GM19463 (cell line): ENCODE measurements around the gene GPR83.
"Not testable (repeated sequence)": the region's sequence is repeated elsewhere in the genome, so short reads cannot be mapped to it uniquely, and the experiment has no call there.

ENCODE experiments used
- ATAC-seq: cut with Tn5 transposase; IDR thresholded peaks from one replicate; pipeline ENCODE4 v1.9.1; 2021; ENCODE audit warnings: mild to moderate bottlenecking, moderate library complexity; ENCODE audit not compliant: unreplicated experiment

GPR83 gene

DNA sequence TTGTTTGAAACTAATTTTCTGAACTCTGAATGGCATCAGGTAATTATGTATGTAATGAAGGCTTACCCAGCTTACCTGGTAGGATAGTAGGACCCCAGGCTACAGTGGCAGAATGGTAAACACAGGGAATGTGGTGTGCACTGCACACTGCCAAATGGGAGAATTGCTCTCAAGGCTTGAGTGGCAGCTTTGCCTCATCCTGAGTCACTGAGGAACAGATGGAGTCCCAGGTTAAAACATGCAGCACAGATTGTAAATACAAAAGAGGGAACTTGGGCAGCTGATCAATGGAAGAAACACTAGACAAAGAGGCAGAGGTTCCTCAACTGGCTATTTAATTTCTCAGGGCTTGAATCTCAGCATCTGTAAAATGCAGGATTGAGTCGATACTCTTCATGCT, 24.4 kb downstream of the GPR83 start:
- no peak for ATAC-seq

DNA sequence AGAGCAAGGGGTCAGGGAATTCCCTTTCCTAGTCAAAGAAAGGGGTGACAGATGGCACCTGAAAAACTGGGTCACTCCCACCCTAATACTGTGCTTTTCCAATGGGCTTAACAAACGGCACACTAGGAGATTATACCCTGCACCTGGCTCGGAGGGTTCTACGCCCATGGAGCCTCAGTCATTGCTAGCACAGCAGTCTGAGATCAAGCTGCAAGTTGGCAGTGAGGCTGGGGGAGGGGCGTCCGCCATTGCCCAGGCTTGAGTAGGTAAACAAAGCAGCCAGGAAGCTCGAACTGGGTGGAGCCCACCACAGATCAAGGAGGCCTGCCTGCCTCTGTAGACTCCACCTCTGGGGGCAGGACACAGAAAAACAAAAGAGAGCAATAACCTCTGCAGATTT, 30.6 kb downstream of the GPR83 start:
- ATAC-seq: not testable (repeated sequence)

DNA sequence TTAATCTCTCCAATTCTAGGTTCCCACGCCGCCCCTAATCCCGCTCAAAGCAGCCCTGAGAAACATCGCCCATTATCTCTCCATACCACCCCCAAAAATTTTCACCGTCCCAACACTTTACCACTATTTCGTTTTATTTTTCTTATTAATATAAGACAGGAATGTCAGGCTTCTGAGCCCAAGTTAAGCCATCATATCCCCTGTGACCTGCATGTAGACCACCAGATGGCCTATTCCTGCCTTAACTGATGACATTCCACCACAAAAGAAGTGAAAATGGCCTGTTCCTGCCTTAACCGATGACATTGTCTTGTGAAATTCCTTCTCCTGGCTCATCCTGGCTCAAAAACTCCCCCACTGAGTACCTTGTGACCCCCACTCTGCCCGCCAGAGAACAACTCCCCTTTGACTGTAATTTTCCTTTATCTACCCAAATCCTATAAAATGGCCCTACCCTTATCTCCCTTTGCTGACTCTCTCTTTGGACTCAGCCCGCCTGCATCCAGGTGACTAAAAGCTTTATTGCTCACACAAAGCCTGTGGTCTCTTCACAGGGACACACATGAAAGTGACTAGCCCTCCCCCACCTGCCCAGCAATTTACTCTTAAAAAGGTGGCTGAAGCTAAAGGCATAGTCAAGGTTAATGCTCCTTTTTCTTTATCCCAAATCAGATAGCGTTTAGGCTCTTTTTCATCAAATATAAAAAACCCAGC, 50.2 kb downstream of the GPR83 start:
- not testable (repeated sequence) for ATAC-seq

DNA sequence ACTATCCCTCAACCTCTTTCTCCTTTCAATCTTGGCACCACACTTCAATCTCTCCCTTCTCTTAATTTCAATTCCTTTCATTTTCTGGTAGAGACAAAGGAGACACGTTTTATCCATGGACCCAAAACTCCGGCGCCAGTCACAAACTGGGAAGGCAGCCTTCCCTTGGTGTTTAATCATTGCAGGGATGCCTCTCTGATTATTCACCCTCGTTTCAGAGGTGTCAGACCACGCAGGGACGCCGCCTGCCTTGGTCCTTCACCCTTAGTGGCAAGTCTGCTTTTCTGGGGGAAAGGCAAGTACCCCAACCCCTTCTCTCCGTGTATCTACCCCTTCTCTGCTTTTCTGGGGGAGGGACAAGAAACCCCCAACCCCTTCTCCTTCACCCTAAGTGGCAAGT, 54.9 kb downstream of the GPR83 start:
- not testable (repeated sequence) for ATAC-seq

DNA sequence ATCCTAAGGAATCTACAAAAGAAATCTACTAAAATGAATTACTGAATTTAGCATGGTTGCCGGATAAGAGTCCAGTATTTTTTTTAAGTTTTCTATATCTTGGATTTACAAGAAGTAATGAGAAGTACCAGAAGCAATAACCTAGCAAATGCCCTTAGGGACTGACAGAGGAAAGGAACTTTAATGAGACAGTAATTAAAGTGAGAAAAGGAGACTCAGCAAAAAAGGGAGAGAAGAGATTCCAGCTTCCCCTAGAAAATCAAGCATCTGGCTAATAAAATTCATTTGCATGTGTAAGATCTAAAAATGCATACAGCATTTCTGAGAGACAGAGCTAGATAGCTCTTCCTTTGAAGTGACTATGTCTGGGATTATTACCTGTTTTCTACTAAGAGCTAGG, 57.7 kb downstream of the GPR83 start:
- no peak for ATAC-seq

DNA sequence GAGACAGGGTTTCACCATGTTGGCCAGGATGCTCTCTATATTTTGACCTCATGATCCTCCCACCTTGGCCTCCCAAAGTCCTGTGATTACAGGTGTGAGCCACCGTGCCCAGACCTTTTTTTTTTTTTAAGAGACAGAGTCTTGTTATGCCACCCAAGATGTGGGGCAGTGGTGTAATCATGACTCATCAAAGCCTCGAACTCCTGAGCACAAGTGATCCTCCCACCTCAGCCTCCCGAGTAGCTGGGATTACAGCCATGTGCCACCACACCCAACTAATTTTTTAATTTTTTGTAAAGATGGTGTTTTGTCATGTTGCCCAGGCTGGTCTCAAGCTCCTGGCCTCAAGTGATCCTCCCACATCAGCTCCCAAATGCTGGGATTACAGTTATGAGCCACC, 59.0 kb downstream of the GPR83 start:
- no peak for ATAC-seq

DNA sequence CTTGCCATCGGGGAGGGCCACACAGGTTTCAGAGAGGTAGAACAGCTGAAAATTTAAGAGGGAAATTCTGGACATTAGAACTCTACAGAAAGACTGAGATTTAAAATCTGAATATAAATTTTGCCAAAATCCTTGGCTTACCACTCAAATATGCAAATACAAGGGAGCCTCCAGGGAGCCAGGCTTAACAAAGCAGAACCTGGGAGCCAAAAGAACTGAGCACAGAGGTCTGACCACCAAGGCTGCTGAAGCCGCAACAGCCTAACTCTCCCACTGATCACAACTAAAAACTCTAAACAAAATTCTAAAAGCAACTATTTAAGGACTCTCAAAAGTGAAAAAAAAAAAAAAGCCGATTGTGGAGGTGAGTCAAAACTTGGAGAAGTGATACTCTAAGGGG, 62.6 kb downstream of the GPR83 start:
- ATAC-seq: no peak

DNA sequence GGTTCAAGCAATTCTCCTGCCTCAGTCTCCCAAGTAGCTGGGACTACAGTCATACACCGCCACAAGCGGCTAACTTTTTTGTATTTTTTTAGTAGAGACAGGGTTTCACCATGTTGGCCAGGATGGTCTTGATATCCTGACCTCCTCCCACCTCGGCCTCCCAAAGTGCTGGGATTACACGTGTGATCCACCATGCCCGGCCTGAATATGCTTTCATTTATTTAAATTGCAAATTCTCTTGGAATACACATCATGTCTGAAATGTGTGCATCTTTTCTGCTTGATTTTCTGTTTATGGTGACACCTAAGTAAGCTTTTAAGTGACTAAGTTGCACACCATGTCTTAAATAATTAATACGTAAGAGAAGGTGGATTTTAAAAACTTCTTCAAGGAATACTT, 65.2 kb downstream of the GPR83 start:
- ATAC-seq: no peak

DNA sequence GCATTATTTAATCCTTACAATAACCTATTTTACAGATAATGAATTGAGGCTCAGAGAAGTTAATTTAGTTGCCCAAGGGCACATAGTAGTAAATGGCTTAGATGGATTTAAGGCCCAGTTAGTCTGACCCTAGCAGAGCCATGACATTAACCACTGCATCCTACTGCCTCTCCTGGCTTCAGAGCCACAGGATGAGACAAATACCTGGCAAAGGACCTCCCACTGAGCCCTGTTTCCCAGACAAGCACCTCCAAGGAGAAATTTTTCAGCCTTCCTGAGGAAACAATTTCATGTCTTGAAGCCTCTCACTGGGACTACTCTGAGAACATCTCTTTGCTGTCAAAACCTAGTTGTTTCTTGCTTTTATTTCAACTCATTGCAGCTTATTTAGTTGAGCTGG, 68.4 kb downstream of the GPR83 start:
- no peak for ATAC-seq

DNA sequence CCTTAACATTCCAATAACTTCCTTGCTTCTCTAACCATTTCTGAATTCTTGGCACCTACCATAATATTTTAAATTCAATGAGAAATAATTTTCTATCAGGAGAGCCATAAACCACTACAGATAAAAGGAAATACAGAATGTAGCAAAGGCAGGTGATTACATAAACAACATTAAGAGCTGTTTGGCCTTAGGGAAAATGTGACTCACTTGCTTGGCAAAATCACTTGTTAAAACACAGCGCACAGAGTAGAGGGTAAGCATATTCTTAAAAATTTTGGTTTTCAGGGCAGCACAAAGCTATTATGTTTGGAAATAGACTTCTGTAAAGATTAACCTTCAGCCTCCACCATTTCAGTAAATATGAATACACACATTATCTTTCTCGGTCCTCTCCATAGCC, 70.4 kb downstream of the GPR83 start:
- ATAC-seq: no peak

DNA sequence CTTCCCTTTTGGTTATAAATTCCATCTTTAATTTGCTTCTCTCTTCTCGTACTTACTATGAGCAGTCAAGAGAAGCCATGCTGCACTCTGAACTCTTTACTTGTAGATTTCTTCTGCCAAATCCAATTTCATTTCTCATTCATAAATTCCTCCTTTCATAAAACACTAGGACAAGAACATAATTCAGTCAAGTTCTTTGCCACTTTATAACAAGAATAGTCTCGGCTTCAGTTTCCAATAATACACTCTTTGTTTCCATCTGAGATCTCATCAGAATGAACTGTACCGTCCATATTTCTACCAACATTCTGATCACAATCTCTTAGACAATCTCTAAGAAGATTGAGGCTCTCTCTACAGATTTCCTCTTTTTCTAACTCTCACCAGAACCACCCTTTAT, 71.7 kb downstream of the GPR83 start:
- ATAC-seq: no peak

DNA sequence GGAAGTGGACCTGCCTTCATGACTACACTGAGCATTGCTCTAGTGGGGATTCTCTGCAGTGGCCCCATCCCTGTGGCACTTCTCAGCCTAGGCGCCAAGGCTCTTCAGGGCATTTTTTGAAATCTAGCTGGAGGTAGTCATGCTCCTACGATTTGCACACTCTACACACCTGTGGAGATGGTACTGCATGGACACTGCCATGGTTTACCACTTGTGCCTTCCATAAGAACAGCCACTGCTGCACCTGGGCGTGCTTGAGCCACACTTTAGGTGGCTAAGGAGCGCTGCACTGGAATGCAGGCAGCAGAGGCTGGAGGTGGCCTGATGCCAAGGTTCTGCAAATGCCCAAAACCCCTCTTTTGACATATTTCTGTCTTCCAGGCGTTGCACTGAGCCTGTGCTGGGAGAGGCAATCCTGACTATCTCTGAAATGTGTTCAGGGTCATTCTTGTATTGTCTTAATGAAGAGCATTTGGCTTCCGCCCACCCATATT, 72.6 kb downstream of the GPR83 start:
- no peak for ATAC-seq
